ENCODE results near the gene EXOSC1.

The EXOSC1 gene

DNA sequence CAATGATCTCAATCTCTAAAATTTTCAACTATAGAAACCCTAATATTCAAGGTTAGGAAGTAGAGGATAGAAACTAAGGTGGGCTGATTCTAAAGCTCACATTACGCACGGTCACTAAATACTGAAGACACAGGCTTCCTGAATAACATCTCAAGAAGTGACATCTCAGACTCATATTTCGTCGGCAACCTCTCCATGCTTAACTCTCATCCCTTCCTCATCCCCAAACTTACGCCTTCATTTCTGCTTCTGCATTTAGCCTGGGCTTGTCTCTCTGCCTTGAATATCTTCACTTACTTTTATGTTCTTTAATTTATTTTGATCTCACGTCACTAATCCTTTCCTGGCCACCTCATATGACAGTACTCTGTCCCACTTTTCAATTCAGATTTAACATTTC lies 10.6 kb downstream of the EXOSC1 start:
- no peak overlapping the region for H3K4me3 ChIP-seq (ENCODE audit: low read depth, low read length)
- TF ChIP-seq CTCF (IDR thresholded peaks at IDR 0.05; ENCODE audit: low read depth, low read length), result no peak
- TF ChIP-seq, protein P1, sequence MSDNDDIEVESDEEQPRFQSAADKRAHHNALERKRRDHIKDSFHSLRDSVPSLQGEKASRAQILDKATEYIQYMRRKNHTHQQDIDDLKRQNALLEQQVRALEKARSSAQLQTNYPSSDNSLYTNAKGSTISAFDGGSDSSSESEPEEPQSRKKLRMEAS (IDR thresholded peaks at IDR 0.05; ENCODE audit: low read depth, low read length), result no peak
- TF ChIP-seq MYC (IDR thresholded peaks at IDR 0.05; ENCODE audit: low read depth, low read length), result no peak
- TF ChIP-seq POLR2A (IDR thresholded peaks at IDR 0.05; ENCODE audit: extremely low read depth, insufficient read length), result no peak
- DNase-seq (ENCODE audit: low read depth), result no peak

DNA sequence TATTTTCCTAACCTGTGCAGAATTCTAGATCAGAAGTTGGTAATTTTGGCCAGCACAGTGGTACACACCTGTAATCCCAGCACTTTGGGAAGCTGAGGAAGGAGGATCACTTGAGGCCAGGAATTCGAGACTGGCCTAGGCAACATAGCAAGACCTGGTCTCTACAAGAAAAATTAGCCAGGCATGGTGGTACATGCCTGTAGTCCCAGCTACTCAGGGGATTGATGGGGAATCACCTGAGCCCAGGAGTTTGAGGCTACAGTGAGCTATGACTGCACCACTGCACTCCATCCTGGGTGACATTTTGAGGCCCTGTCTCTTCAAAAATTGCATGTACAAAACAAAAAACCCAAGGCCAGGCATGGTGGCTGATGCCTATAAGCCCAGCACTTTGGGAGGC lies 11.2 kb downstream of the EXOSC1 start:
- TF ChIP-seq POLR2A (IDR thresholded peaks at IDR 0.05; ENCODE audit: extremely low read depth, insufficient read length) (no peak), MYC (IDR thresholded peaks at IDR 0.05; ENCODE audit: low read depth, low read length) (no peak), CTCF (IDR thresholded peaks at IDR 0.05; ENCODE audit: low read depth, low read length) (no peak)
- TF ChIP-seq, protein P1 (IDR thresholded peaks at IDR 0.05; ENCODE audit: low read depth, low read length), result no peak
- no peak overlapping the region for H3K4me3 ChIP-seq (ENCODE audit: low read depth, low read length)

GRCh38 chr10:97434055-97434454 lies 11.8 kb downstream of the EXOSC1 start:
- no peak for TF ChIP-seq POLR2A (IDR thresholded peaks at IDR 0.05; ENCODE audit: extremely low read depth, insufficient read length)
- TF ChIP-seq CTCF (IDR thresholded peaks at IDR 0.05; ENCODE audit: low read depth, low read length), result no peak
- TF ChIP-seq MYC (IDR thresholded peaks at IDR 0.05; ENCODE audit: low read depth, low read length), result no peak
- TF ChIP-seq, protein P1 (IDR thresholded peaks at IDR 0.05; ENCODE audit: low read depth, low read length), result no peak
- DNase-seq (ENCODE audit: low read depth), result peak; percentile 49
- no peak overlapping the region for H3K4me3 ChIP-seq (ENCODE audit: low read depth, low read length)

More for the DNA sequence above, 11.2 kb downstream of the EXOSC1 start:
- DNase-seq (ENCODE audit: low read depth), result no peak

GRCh38 chr10:97428572-97428981 lies 17.2 kb downstream of the EXOSC1 start:
- peak overlapping the region; percentile 97 for H3K4me3 ChIP-seq (ENCODE audit: low read depth, low read length)
- peak; percentile 70 for DNase-seq (ENCODE audit: low read depth)
- TF ChIP-seq, protein P1 (IDR thresholded peaks at IDR 0.05; ENCODE audit: low read depth, low read length), result no peak
- TF ChIP-seq POLR2A (IDR thresholded peaks at IDR 0.05; ENCODE audit: extremely low read depth, insufficient read length), result no peak
- TF ChIP-seq CTCF (IDR thresholded peaks at IDR 0.05; ENCODE audit: low read depth, low read length), result no peak
- no peak for TF ChIP-seq MYC (IDR thresholded peaks at IDR 0.05; ENCODE audit: low read depth, low read length)

DNA sequence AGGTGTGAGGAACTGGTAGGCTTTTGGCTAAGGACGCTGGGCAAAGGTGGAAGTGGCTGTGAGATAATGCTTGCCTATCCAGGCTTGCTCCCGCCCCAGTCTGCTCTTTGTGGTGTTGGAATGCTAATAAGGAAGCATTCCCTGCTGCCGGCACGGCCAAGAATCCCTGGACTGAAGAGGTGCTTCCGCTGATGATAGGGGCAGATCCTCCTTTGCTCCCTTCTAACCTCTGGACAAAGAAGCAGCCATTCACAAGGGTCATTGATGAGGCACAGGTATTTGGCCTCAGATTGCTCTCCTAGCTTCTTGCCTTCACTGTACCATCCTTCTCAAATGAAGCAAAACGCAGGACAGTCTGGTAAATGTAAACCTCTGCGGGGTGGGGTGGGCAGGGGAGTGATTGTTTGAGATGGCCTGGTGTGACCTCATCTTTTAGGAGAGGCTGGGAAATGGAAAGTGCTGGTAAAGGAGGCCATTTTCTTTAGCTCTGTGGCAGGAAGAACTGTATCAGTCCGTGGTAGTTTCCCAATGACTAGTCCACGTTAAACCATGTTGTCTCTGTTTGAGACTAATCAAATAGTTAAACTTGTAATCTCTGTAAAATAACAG lies 18.1 kb downstream of the EXOSC1 start:
- peak; percentile 58 for DNase-seq (ENCODE audit: low read depth)
- peak overlapping the region; percentile 97 for H3K4me3 ChIP-seq (ENCODE audit: low read depth, low read length)
- TF ChIP-seq CTCF (IDR thresholded peaks at IDR 0.05; ENCODE audit: low read depth, low read length) (no peak), POLR2A (IDR thresholded peaks at IDR 0.05; ENCODE audit: extremely low read depth, insufficient read length) (no peak), MYC (IDR thresholded peaks at IDR 0.05; ENCODE audit: low read depth, low read length) (no peak)
- TF ChIP-seq, protein P1 (IDR thresholded peaks at IDR 0.05; ENCODE audit: low read depth, low read length), result no peak

All from NB4 (cell line).